Tibial artery (tissue), 4 donors: ENCODE measurements around the gene TTC3.

Source experiments
- DNase-seq, 2 donors: peaks; one replicate each; pipeline ENCODE4 v3.0.0-alpha.2; 2019
- H3K27ac ChIP-seq, 2 donors: fragments of 200-600 bp; sonication (generic) in 1 of 2; 1 replicate in 1 of 2; 2 replicates in 1 of 2; pipeline ENCODE4 v1.5.1; 2018 to 2019; ENCODE audit warnings: mild to moderate bottlenecking in 1 of 2
- H3K27me3 ChIP-seq, 2 donors: fragments of 200-600 bp; sonication (generic) in 1 of 2; one replicate each; pipeline versions ENCODE4 v1.5.1 to v1.6.0; 2016 to 2019
- H3K36me3 ChIP-seq, 3 donors: fragments of 200-600 bp; sonication (generic) in 2 of 3; one replicate each; pipeline ENCODE4 v1.5.1; 2016 to 2019; ENCODE audit warnings: mild to moderate bottlenecking in 2 of 3
- H3K4me1 ChIP-seq, 4 donors: fragments of 200-600 bp; sonication (generic) in 2 of 4; 1 replicate in 3 of 4; 2 replicates in 1 of 4; pipeline ENCODE4 v1.5.1; 2016 to 2019
- H3K4me3 ChIP-seq, 2 donors: fragments of 200-600 bp; sonication (generic) in 1 of 2; 1 replicate in 1 of 2; 2 replicates in 1 of 2; pipeline ENCODE4 v1.5.1; 2018 to 2019; ENCODE audit warnings: mild to moderate bottlenecking in 2 of 2
- H3K9me3 ChIP-seq, 3 donors: fragments of 200-600 bp; sonication (generic) in 1 of 3; one replicate each; pipeline ENCODE4 v1.5.1; 2016 to 2019
- CTCF ChIP-seq, 2 experiments: fragments of 200-600 bp in 1 of 2; fragments of 450-650 bp in 1 of 2; IDR thresholded peaks; one replicate each; pipeline ENCODE4 v1.5.1; 2017 to 2019; ENCODE audit warnings: antibody characterized with exemption in 2 of 2, mild to moderate bottlenecking in 1 of 2, moderate library complexity in 1 of 2
- intact Hi-C: fragments of 100-400 bp; cut with DNase I; formaldehyde crosslinking; loops from one replicate; pipeline ENCODE4 v1.15.0; 2023; ENCODE audit warnings: low total_unique reads

Gene TTC3

GRCh38 chr21:37251294-37251634 lies 178.2 kb downstream of the TTC3 start:
- H3K4me1 ChIP-seq = peaks cover 0 to 14% (median 2%) of the 10 kb centered on the region in 4 donors
- TF ChIP-seq CTCF (IDR thresholded peaks at IDR 0.05) = no peak
- no peak overlapping the region for H3K27ac ChIP-seq
- intact Hi-C loops = no loop called here
- no peak for DNase-seq
- no peaks in the 10 kb centered on the region for H3K36me3 ChIP-seq
- H3K27me3 ChIP-seq = no peaks in the 10 kb centered on the region
- H3K4me3 ChIP-seq = no peak overlapping the region
- no peaks in the 10 kb centered on the region for H3K9me3 ChIP-seq
